SIG-M5 (cell line): ENCODE data around the gene RBM12.
"Not testable (repeated sequence)": the region's sequence is repeated elsewhere in the genome, so short reads cannot be mapped to it uniquely, and the experiment has no call there.

ENCODE experiments used
- DNase-seq: peaks from one replicate; lab custom pipeline; 2025; lab: John Stamatoyannopoulos, UW

The RBM12 gene

DNA sequence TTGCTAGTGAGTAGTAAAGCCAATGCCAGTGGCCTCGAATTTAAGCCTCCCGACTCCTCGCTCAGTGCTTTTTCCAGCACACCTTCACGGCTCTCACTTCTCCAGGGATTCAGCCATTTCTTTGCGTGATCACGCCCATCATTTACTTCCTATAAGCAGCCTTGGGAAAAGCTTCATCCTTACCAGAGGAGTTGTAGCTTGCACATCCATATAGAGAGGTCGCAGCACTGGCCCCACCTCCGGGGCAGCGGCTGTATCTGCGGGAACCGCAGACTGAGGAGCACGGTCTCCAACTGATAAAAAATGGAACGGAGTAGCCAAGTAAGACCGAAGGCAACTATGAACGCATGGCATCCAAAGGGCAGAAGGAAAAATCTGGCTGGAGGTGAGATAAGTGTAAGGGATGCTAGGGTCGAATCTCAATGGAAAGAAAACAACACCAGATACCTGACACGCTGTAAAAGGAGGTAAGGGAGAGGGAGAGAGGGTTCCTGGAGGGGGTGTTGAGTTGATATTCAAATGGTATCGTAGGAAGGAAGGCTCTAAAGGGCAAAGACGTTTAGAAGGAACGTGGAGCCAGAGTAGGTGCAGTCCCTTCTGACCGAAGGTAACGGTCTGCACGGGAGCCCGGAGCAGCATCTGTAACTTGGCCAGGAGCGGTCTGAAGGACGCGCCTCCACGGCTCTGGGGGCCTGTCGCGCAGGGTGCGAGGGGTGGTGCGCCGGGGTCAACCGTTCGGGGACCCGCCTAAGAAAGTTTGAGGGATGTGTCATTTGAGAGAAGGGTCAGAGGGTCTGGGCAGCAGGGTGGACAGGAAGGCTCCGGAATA lies 33.8 kb upstream of the RBM12 start:
- DNase-seq = no peak

DNA sequence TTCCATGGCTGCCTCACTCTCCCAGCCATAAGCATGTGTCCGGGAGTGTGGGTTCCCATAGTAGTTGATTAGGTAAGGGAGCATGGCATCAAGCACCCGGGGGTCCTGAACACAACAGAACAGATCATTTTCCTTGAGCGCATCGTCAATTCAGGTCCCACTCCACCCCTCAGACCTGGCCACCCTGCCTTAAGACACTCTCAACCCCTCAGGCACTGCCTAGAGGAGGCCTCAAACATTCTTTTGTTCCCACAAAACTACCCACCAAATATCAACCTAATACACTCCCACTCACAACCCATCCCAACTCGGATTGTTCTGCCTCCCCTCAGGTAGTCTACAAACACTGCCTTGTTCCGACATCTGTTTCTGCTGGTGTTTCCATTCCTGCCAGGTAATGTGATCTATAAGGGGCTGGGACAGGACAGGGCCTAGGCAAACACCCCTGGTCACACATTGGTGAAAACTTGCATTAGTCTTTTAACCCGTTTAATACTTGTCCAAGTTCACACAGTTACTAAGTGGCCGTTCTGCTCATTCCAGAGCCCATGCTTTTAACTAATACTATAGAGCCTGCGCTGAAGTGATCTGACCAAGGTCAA lies 33.1 kb upstream of the RBM12 start:
- no peak for DNase-seq

DNA sequence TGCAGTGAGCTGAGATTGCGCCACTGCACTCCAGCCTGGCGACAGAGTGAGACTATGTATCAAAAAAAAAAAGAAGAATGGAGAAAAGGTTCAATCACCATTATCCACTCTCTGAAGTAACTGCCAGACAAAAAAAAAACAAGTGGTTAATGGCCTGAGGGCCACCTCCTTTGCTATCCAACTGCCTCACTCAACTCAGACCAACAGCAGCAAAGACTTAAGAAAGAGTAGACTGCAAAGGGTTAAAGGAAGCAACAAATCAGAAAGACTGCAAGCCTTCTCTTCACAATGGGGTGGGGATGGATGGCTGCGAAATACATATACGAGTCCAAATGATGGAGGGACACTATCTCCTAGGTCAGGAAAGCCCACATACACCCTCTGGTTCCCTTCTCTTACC lies 31.3 kb upstream of the RBM12 start:
- DNase-seq = no peak

DNA sequence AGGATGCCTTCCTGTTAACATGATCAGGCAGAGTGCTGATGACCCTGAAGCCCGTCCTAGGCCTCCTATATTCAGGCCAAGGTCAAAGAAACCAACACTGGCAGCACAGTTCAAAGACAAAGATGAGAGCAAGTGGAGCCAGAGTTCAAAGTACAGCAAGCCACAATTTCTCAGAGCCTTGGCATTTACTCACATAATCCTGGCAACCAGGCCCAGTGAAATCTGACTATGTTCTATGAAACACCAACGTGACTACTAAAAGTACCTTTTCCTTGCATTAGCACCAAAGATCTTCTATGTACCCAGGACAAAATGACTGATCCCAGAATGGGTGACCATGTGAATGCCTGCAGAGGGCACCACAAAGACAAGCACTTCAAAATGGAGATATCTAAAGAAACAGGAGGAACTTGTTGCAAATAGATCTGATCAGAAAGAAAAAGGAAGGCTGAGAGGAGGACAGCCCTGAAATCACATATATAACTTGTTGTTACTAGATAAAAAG lies 30.6 kb upstream of the RBM12 start:
- no peak for DNase-seq

DNA sequence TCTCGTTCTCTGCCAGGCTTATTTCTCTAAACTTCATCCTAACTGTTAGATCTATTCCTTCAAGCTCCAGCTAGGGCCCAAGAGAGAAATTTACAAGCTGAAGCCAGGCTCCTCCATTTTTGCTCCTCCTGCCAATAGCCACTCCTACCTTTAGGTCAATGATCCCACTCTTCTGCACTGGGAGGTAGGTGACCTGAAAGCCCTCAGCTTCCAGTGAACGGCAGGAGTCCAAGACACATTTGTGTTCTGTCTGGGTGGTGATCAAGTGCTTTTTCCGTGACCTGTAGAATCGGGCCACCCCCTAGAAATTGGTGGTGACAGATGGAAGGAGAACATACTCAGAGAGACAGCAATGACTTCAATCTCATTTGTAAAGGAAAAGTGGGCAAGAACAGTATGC lies 25.6 kb upstream of the RBM12 start:
- no peak for DNase-seq

DNA sequence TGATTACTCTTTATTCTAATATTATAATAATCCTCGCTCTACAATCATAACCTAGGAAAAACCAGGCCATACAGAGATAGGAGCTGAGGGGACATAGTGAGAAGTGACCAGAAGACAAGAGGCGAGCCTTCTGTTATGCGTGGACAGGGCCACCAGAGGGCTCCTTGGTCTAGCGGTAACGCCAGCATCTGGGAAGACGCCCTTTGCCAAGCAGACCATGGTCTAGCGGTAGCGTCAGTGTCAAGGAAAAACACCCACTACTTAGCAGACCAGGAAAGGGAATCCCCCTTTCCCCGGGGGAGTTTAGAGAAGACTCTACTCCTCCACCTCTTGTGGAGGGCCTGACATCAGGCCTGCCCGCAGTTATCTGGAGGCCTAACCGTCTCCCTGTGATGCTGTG lies 22.2 kb upstream of the RBM12 start:
- DNase-seq = not testable (repeated sequence)

DNA sequence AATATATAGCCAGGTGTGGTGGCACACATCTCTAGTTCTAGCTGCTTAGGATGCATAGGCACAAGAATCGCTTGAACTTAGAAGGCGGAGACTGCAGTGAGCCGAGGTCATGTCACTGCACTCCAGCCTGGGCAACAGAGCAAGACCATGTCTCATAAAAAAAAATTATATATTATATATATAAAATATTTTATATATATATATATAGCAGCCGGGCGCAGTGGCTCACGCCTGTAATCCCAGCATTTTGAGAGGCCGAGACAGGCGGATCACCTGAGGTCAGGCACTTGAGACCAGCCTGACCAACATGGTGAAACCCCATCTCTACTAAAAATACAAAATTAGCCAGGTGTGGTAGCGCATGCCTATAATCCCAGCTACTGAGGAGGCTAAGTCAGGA lies 20.7 kb upstream of the RBM12 start:
- not testable (repeated sequence) for DNase-seq

DNA sequence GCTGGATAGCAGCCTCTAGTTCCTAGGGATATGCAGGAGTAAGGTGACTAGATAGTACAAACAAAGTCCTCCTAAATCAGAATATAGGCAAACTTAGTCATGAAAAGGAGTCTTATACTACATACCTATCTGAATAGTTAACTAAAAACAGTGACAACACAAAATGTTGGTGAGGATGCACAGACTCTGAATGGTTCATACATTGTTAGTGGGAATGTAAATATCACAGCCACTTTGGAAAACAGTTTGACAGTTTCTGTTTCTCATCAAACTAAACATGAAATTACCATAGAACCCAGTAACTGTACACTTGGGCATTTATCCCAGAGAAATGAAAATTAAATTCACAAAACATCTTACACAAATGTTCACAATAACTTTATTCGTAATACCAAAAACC lies 17.3 kb upstream of the RBM12 start:
- no peak for DNase-seq

DNA sequence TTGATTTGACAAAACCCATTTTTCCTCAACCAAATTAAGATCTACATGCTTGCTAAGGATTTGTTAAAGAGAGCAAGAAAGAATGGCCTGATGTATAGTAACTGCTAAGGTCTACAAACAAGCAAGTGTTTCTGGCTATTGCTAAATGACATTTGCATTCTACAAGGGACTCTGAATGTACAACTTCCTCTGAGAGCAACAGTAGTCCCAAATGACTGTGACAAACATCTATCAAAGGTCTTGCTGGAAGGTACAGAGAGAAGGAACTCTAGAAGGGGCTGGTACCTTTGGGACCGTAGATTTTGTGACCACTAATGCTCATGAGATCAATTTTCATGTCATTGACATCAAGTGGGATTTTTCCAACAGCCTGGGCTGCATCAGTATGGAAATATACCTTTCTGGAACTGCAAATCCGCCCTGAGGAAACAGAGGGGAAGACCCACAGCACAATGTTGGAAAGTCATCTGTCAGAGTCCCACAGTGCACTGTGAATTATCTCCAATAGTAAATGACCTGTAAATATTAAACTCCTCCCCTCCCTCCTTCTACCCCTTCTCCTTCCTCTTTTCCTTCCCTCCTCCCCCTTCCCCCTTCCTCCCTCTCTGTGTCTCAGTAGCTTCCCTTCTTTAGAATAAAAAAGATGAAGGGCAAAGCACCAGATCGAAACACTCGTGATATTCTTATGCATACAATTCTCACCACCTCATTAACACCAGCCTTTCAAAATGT lies 15.9 kb upstream of the RBM12 start:
- no peak for DNase-seq

DNA sequence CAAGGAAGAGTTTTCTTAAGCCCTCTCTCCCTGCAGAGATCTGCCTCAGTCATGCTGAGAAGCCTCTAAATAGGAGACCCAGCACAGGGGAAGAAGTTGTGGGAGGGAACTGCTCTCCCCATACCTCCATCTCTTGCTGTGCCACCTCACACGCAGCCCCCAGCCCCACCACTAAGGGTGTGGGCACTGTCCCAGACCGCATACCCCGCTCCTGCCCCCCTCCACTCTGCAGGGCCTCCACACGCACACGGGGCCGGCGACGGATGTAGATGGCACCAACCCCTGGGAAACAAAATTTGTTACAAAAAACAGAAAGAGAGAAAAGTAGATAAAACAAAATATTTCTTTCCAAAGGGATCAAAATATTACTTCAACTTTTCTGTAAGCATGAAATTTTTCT lies 10.2 kb upstream of the RBM12 start:
- no peak for DNase-seq

DNA sequence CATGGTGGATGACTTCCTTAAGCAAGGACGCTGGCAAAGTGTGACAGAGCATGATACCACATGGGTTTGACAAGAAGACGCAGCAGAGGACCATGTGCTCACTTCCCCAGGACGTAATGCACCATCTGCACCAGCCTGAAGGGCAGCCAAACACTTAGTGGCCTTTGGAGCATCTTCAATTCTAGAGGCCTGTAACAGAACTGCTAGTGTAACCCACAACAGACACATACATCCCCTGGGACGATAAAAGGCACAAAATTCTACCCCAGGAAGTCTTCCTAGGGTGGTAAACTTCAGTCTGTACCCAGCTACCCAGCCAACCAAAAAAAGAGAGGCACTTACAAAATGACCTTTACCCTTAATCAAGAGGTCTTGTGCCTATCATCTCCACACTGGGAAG lies 9.2 kb upstream of the RBM12 start:
- DNase-seq = no peak

DNA sequence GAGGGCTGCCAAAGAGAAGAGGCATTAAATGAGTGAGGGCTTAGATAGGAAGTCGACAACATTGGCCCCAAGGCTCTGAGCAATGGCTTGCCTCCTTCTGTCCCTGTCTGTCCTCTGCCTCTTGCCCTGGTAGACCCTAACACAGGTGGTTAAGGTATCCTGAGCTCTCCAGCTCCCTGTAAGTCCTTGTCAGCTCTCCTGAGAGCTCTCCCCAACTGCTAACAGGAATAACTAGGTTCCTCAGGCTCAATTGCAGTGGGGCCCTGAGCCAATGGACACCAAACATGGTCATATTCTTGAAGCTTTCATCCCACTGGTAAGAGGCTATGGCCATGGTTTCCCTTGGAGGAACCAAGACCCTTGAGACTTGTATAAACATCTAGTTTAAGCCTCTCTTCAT lies 5.0 kb upstream of the RBM12 start:
- no peak for DNase-seq

DNA sequence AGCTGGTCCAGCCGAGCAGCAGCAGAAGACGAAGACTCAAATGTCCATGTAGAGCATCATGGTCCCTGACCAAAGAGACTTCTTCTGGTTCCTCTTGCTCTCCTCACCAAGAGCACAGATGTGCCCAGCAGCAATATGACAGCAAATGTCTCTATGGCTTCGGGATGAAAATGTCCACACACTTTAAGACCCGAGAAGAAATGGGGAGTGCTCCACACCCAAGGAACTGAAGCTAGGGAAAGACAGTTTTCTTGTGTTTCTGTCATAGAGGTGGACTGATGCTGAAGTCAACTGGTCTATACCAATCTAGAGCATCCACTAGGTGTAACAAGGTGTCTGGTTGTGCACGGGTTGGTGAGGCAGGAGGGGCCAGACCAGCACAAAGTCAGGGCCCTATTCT lies 4.5 kb upstream of the RBM12 start:
- DNase-seq = no peak

DNA sequence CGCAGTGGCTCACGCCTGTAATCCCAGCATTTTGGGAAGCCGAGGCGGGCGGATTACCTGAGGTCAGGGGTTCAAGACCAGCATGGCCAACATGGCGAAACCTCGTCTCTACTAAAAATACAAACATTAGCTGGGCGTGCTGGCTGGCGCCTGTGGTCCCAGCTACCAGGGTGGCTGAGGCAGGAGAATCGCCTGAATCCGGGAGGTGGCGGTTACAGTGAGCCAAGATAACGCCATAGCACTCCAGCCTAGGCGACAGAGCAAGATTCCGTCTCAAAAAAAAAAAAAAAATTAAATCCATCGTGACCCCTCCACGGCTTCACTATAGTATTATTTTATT lies 1.2 kb upstream of the RBM12 start:
- no peak for DNase-seq

DNA sequence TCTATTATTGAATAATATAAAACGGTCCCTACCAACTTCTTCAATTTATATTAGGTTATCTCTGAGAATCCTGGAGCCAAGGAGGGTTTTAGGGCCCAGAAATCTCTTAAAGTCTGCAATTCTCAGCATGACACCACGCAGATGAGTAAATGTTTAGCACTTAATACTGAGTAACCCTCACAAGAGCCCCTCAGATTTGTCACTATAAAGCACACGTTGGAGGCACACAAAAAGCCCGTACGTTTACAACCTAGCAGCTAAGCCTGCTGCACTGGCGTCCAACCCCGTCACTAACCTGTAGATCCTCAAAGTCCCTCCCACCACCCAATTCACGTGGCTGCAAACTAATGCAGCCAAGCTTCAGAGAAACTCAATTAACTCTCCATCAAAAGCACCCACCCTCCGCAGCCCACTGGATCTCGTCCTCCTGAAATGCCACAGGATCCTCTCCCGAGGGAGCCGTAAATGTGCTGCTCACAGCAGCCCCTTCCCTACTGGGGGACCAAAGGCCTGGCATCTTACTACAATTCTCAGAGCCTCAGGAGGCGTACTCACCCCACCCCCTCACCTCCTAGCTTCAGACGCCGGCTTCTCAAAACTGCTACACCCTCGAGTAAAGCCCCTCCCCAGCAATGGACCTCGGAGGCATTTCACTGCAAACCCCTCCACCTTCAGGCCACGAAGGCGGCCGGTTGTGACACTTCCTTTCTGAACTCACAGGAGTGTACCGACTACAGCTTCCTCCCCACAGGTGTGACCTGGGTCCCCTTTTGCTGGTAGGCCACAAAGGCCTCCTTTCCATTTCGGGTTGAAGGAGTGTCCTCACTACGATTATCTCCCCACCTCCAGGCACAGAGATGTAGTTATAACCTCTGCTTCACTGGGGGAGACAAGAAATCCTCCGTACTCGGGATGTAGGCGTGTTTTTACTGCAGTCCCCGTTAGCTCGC lies 909 bp downstream of the RBM12 start:
- no peak for DNase-seq

DNA sequence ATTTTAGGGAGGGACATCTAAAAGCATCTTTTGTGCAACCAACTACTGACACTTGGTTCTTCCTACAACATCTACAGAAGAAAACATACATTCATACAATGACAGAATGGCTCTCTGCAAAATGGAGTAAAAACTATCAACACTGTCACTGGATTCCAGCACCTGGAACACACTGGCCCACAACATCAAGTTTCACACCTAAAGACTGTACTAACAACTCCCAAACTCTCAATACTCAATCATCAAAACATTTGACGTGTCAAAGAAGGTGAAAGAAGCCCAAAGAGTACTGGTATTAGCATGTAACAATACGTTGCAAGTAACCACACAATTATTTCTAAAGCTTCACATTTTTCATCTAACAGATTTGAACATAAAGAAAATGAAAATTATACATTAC lies 2.1 kb downstream of the RBM12 start:
- no peak for DNase-seq

DNA sequence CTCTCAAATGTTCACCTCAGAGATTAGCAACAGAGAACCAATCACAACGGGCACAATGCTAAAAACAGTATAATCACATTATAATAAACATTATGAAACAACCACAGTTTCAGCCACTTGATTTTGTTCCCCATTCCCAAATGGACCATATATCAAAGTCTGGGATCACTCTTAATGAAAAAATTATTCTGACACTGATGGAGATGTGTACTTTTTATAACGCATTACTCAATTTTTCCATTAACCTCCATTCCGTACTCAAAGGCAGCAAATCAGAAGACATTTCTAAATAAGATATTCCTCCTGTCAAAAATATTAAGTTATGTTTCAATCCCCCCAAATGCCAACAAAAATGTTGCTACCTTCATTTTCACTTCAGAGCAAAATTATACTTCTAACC lies 2.8 kb downstream of the RBM12 start:
- DNase-seq = no peak

DNA sequence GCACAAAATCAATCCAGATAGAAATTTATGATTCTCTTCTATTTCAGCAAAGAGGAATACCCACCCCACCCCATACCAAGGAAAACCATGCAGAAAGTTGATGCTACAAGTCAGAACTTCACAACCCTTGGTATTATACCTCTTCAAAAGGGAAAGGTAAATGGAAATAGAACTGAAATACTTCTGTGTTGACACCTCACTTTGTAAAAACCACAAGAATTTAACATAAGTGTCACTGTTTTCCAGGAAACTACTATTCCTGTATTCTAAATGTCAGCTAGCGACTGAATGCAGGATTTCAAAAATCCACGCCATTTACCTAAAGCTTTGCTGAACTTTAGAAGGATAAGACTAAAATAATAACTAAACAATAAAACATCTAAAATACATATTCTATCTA lies 3.6 kb downstream of the RBM12 start:
- DNase-seq = no peak

DNA sequence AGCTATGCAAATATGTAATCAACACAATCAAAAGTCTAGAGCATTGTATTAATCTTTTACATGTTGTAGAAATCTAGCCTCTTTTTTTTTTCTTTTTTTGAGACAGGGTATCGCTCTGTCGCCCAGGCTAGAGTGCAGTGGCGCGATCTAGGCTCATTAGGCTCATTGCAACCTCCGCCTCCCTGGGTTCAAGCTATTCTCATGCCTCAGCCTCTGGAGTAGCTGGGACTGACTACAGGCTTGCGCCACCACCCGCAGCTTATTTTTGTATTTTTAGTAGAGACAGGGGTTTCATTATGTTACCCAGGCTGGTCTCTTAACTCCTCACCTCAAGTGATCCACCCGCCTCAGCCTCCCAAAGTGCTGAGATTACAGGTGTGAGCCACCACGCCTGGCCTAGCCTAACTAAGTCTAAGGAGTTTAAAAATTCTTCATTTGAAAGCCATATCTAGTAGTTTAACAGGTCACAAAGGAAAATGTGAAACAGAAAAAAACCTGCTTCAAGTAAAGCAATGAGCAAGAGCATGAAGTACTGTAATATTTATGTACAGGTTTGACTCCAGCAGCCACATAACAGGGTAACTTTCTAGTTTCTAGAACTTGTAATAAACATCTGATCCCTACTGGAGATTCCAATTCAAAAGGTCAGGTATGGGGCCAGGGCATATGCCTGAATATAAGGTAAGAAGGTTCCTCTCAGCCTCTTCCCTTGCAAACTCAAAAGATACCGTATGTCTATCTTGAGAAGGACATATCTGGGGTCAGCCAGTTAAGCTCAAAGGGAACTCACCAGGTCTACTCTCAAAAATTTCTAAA lies 4.4 kb downstream of the RBM12 start:
- no peak for DNase-seq

DNA sequence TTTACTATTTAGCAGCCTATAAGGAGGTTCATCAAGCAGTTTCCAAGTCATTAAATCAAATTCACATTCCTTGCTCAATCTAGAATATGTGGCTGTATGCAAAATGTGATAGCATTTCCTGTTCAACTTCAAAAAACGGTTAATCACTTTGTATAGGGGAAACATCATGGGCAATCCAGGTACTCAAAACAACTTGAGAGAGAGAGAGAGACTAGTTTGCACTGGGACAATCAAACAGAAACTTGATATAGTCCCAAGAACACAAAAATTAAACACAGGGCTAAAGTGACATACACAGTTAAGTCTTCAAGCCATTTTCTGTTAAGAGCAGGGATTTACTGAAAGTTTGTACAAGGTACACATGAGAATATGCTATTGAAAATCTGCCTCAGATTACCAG lies 7.4 kb downstream of the RBM12 start:
- DNase-seq = no peak

DNA sequence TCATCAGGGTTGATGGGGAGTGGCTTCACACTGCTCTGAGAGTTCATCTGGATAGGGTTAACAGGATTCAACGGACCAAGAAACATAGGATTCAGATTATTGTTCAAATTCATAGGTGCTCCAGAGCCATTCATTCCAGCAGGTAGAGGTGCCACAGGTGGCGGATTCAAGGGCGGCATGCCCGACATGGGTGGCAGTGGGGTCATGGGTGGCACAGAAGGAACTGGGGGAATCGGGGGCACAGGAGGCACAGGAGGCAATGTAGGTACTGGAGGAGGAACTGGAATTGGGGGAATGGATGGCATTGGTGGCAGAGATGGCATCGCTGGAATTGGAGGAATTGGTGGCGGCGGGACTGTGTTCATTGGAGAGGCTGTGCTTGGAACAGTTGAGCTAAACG lies 10.3 kb downstream of the RBM12 start:
- DNase-seq = no peak
